SH-SY5Y (cell line): ENCODE data around the gene TOP1.

Source experiments
- GATA2 ChIP-seq: IDR thresholded peaks from 2 replicates; pipeline ENCODE4 v1.6.1; 2011; ENCODE audit warnings: mild to moderate bottlenecking, low read depth, low read length
- GATA3 ChIP-seq: IDR thresholded peaks from 2 replicates; pipeline ENCODE4 v1.6.1; 2011; ENCODE audit warnings: low read depth, mild to moderate bottlenecking, low read length, moderate library complexity

- TF ChIP-seq GATA2 (no peak), GATA3 (no peak)
Measured at GRCh38 chr20:41072915-41073314, 44.3 kb downstream of the TOP1 start.
